ENCODE measurements around the gene CSGALNACT2. TPM values are rescaled to one million over a fixed set of nuclear protein-coding genes. Genes with fewer than 3 reads are reported as not detected.
"Not testable (repeated sequence)": the region's sequence is repeated elsewhere in the genome, so short reads cannot be mapped to it uniquely, and the experiment has no call there.

CSGALNACT2 gene
- total RNA-seq, 1 donor from 2014 or later, result 24.7 TPM

GRCh38 chr10:43214071-43214955 lies 76.1 kb downstream of the CSGALNACT2 start:
- Mint-ChIP-seq H3K36me3 (ENCODE audit: low read depth) (no peaks in the 10 kb centered on the region), H3K27ac (no peak overlapping the region), H3K4me3 (no peak overlapping the region), H3K27me3 (no peaks in the 10 kb centered on the region), H3K4me1 (no peaks in the 10 kb centered on the region), H3K9me3 (no peaks in the 10 kb centered on the region)
- no peak for DNase-seq
- intact Hi-C loops (cut with micrococcal nuclease), result no loop called here

- DNase-seq, result no peak
- H3K4me3 Mint-ChIP-seq, result no peak overlapping the region
- intact Hi-C loops (cut with micrococcal nuclease), result no loop called here
- no peaks in the 10 kb centered on the region for H3K9me3 Mint-ChIP-seq
- H3K4me1 Mint-ChIP-seq, result no peaks in the 10 kb centered on the region
- no peak overlapping the region for H3K27ac Mint-ChIP-seq
- H3K36me3 Mint-ChIP-seq (ENCODE audit: low read depth), result no peaks in the 10 kb centered on the region
- no peaks in the 10 kb centered on the region for H3K27me3 Mint-ChIP-seq
Measured at GRCh38 chr10:43214956-43215561, 76.8 kb downstream of the CSGALNACT2 start.

- no peaks in the 10 kb centered on the region for H3K27me3 Mint-ChIP-seq
- H3K4me1 Mint-ChIP-seq, result peaks cover under 1% of the 10 kb centered on the region
- H3K36me3 Mint-ChIP-seq (ENCODE audit: low read depth), result no peaks in the 10 kb centered on the region
- intact Hi-C loops (cut with micrococcal nuclease), result no loop called here
- H3K4me3 Mint-ChIP-seq, result no peak overlapping the region
- H3K9me3 Mint-ChIP-seq, result no peaks in the 10 kb centered on the region
- no peak overlapping the region for H3K27ac Mint-ChIP-seq
- no peak for DNase-seq
Measured at GRCh38 chr10:43215758-43216455, 77.7 kb downstream of the CSGALNACT2 start.

- no peak overlapping the region for H3K27ac Mint-ChIP-seq
- H3K4me1 Mint-ChIP-seq, result peaks cover 4% of the 10 kb centered on the region
- H3K9me3 Mint-ChIP-seq, result no peaks in the 10 kb centered on the region
- DNase-seq, result no peak
- peaks cover 2% of the 10 kb centered on the region for H3K27me3 Mint-ChIP-seq
- H3K36me3 Mint-ChIP-seq (ENCODE audit: low read depth), result no peaks in the 10 kb centered on the region
- intact Hi-C loops (cut with micrococcal nuclease), result no loop called here
- H3K4me3 Mint-ChIP-seq, result no peak overlapping the region
Measured at GRCh38 chr10:43216931-43217562, 78.8 kb downstream of the CSGALNACT2 start.

- no peaks in the 10 kb centered on the region for H3K9me3 Mint-ChIP-seq
- no peaks in the 10 kb centered on the region for H3K36me3 Mint-ChIP-seq (ENCODE audit: low read depth)
- peaks cover 7% of the 10 kb centered on the region for H3K27me3 Mint-ChIP-seq
- no peak for DNase-seq
- no peak overlapping the region for H3K27ac Mint-ChIP-seq
- peaks cover 4% of the 10 kb centered on the region for H3K4me1 Mint-ChIP-seq
- H3K4me3 Mint-ChIP-seq, result no peak overlapping the region
- intact Hi-C loops (cut with micrococcal nuclease), result no loop called here
Measured at GRCh38 chr10:43217563-43218205, 79.4 kb downstream of the CSGALNACT2 start.

GRCh38 chr10:43218206-43218950 lies 80.1 kb downstream of the CSGALNACT2 start:
- Mint-ChIP-seq H3K27ac (no peak overlapping the region), H3K9me3 (no peaks in the 10 kb centered on the region), H3K36me3 (ENCODE audit: low read depth) (no peaks in the 10 kb centered on the region), H3K27me3 (peaks cover 14% of the 10 kb centered on the region), H3K4me3 (no peak overlapping the region), H3K4me1 (peaks cover 4% of the 10 kb centered on the region)
- no peak for DNase-seq
- intact Hi-C loops (cut with micrococcal nuclease), result no loop called here

GRCh38 chr10:43218951-43219837 lies 80.9 kb downstream of the CSGALNACT2 start:
- no peaks in the 10 kb centered on the region for H3K9me3 Mint-ChIP-seq
- no peak overlapping the region for H3K27ac Mint-ChIP-seq
- H3K36me3 Mint-ChIP-seq (ENCODE audit: low read depth), result no peaks in the 10 kb centered on the region
- H3K27me3 Mint-ChIP-seq, result peaks cover 17% of the 10 kb centered on the region
- no peak for DNase-seq
- no peak overlapping the region for H3K4me3 Mint-ChIP-seq
- peaks cover 4% of the 10 kb centered on the region for H3K4me1 Mint-ChIP-seq
- intact Hi-C loops (cut with micrococcal nuclease), result no loop called here

- Mint-ChIP-seq H3K36me3 (ENCODE audit: low read depth) (no peaks in the 10 kb centered on the region), H3K4me1 (peaks cover 5% of the 10 kb centered on the region), H3K27ac (no peak overlapping the region), H3K27me3 (peaks cover 21% of the 10 kb centered on the region), H3K9me3 (no peaks in the 10 kb centered on the region), H3K4me3 (no peak overlapping the region)
- intact Hi-C loops (cut with micrococcal nuclease), result no loop called here
- no peak for DNase-seq
Measured at GRCh38 chr10:43219848-43220247, 81.6 kb downstream of the CSGALNACT2 start.

GRCh38 chr10:43220251-43220650 lies 82.0 kb downstream of the CSGALNACT2 start:
- H3K27me3 Mint-ChIP-seq, result peaks cover 25% of the 10 kb centered on the region
- H3K36me3 Mint-ChIP-seq (ENCODE audit: low read depth); DNase-seq; H3K4me3 Mint-ChIP-seq; H3K27ac Mint-ChIP-seq; H3K4me1 Mint-ChIP-seq; intact Hi-C loops (cut with micrococcal nuclease); H3K9me3 Mint-ChIP-seq: not testable (repeated sequence)

- H3K9me3 Mint-ChIP-seq, result no peaks in the 10 kb centered on the region
- H3K27me3 Mint-ChIP-seq, result peaks cover 30% of the 10 kb centered on the region
Measured at GRCh38 chr10:43220657-43221418, 82.6 kb downstream of the CSGALNACT2 start.

GRCh38 chr10:43221419-43222209 lies 83.4 kb downstream of the CSGALNACT2 start:
- H3K9me3 Mint-ChIP-seq, result no peaks in the 10 kb centered on the region
- intact Hi-C loops (cut with micrococcal nuclease), result no loop called here
- no peak for DNase-seq
- no peak overlapping the region for H3K27ac Mint-ChIP-seq
- H3K4me1 Mint-ChIP-seq, result peaks cover 18% of the 10 kb centered on the region
- peaks cover 33% of the 10 kb centered on the region for H3K27me3 Mint-ChIP-seq
- no peak overlapping the region for H3K4me3 Mint-ChIP-seq
- H3K36me3 Mint-ChIP-seq (ENCODE audit: low read depth), result no peaks in the 10 kb centered on the region

More at GRCh38 chr10:43220657-43221418, 82.6 kb downstream of the CSGALNACT2 start:
- no peak for DNase-seq
- no peaks in the 10 kb centered on the region for H3K36me3 Mint-ChIP-seq (ENCODE audit: low read depth)
- no peak overlapping the region for H3K27ac Mint-ChIP-seq
- H3K4me1 Mint-ChIP-seq, result peaks cover 14% of the 10 kb centered on the region
- intact Hi-C loops (cut with micrococcal nuclease), result no loop called here
- no peak overlapping the region for H3K4me3 Mint-ChIP-seq
